SK-N-SH treated with all-trans-retinoic acid at 6 μM for 48 hours (cell line): Measurements from ENCODE around the gene SUGP2.

Source experiments
- ARNTL ChIP-seq: fragments of 450-650 bp; formaldehyde crosslinking; IDR thresholded peaks from 2 replicates; pipeline ENCODE4 v1.5.0; 2020; ENCODE audit warnings: low read depth, mild to moderate bottlenecking, moderate library complexity, borderline replicate concordance
- CSDC2 ChIP-seq: fragments of 250-450 bp; sonication (Bioruptor Pico); IDR thresholded peaks from 2 replicates; pipeline ENCODE4 v1.5.0; 2020; ENCODE audit warnings: mild to moderate bottlenecking, moderate library complexity
- CSRNP3 ChIP-seq: fragments of 250-450 bp; sonication (Bioruptor Pico); IDR thresholded peaks from 2 replicates; pipeline ENCODE4 v1.5.1; 2021; ENCODE audit warnings: mild to moderate bottlenecking, moderate library complexity
- TCF4 ChIP-seq: fragments of 250-450 bp; sonication (Bioruptor Pico); IDR thresholded peaks from 2 replicates; pipeline ENCODE4 v1.8.0; 2021; ENCODE audit warnings: mild to moderate bottlenecking, moderate library complexity, borderline replicate concordance
- ZFP30 ChIP-seq: fragments of 450-650 bp; formaldehyde crosslinking; IDR thresholded peaks from 2 replicates; pipeline ENCODE4 v1.5.0; 2022; ENCODE audit warnings: mild to moderate bottlenecking, moderate library complexity
- ZNF565 ChIP-seq: fragments of 450-650 bp; formaldehyde crosslinking; conservative IDR thresholded peaks from 2 replicates; pipeline ENCODE4 v1.5.0; 2020; ENCODE audit warnings: low read depth, mild to moderate bottlenecking, moderate library complexity
- TF ChIP-seq, protein P1 (sequence below): fragments of 250-450 bp; sonication (Bioruptor Pico); IDR thresholded peaks from 2 replicates; pipeline ENCODE4 v1.8.0; 2020; ENCODE audit warnings: mild to moderate bottlenecking, moderate library complexity, borderline replicate concordance

GRCh38 chr19:19059837-19060611 lies 26.7 kb upstream of the SUGP2 start:
- TF ChIP-seq ZNF565 (no peak), ZFP30 (no peak), TCF4 (CRISPR knock-in tag) (no peak), ARNTL (no peak), CSDC2 (CRISPR knock-in tag) (no peak), CSRNP3 (CRISPR knock-in tag) (no peak)
- TF ChIP-seq, protein P1, sequence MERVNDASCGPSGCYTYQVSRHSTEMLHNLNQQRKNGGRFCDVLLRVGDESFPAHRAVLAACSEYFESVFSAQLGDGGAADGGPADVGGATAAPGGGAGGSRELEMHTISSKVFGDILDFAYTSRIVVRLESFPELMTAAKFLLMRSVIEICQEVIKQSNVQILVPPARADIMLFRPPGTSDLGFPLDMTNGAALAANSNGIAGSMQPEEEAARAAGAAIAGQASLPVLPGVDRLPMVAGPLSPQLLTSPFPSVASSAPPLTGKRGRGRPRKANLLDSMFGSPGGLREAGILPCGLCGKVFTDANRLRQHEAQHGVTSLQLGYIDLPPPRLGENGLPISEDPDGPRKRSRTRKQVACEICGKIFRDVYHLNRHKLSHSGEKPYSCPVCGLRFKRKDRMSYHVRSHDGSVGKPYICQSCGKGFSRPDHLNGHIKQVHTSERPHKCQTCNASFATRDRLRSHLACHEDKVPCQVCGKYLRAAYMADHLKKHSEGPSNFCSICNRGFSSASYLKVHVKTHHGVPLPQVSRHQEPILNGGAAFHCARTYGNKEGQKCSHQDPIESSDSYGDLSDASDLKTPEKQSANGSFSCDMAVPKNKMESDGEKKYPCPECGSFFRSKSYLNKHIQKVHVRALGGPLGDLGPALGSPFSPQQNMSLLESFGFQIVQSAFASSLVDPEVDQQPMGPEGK, result no peak
